WERI-Rb-1 (cell line): ENCODE measurements around the gene TLR2.
A peak's percentile ranks its signal among the peaks of the same experiment; 100 is the strongest.

Experiments
- DNase-seq: peaks from one replicate; pipeline ENCODE4 v3.0.0-alpha.2; 2020
- H3K27ac ChIP-seq: fragments of 250-450 bp; sonication (Bioruptor Pico); 2 replicates; pipeline ENCODE4 v1.5.1; 2020; ENCODE audit warnings: mild to moderate bottlenecking, moderate library complexity
- H3K27me3 ChIP-seq: fragments of 250-450 bp; sonication (Bioruptor Pico); 2 replicates; pipeline ENCODE4 v1.5.1; 2021; ENCODE audit warnings: mild to moderate bottlenecking, low read depth, moderate library complexity; ENCODE audit not compliant: insufficient read depth, severe bottlenecking
- H3K36me3 ChIP-seq: fragments of 250-450 bp; sonication (Bioruptor Pico); 2 replicates; pipeline ENCODE4 v1.5.1; 2020; ENCODE audit warnings: mild to moderate bottlenecking, moderate library complexity
- H3K4me3 ChIP-seq: 2 replicates; pipeline ENCODE4 v1.5.1; 2011; ENCODE audit warnings: low read depth, mild to moderate bottlenecking, control low read depth, low read length
- H3K9me3 ChIP-seq: fragments of 250-450 bp; sonication (Bioruptor Pico); 2 replicates; pipeline ENCODE4 v1.5.1; 2021; ENCODE audit warnings: mild to moderate bottlenecking, moderate library complexity; ENCODE audit not compliant: severe bottlenecking
- CTCF ChIP-seq: IDR thresholded peaks from 2 replicates; pipeline ENCODE4 v1.5.1; 2011; ENCODE audit warnings: low read depth, mild to moderate bottlenecking, control low read depth, inconsistent platforms, low read length

Gene TLR2, protein sequence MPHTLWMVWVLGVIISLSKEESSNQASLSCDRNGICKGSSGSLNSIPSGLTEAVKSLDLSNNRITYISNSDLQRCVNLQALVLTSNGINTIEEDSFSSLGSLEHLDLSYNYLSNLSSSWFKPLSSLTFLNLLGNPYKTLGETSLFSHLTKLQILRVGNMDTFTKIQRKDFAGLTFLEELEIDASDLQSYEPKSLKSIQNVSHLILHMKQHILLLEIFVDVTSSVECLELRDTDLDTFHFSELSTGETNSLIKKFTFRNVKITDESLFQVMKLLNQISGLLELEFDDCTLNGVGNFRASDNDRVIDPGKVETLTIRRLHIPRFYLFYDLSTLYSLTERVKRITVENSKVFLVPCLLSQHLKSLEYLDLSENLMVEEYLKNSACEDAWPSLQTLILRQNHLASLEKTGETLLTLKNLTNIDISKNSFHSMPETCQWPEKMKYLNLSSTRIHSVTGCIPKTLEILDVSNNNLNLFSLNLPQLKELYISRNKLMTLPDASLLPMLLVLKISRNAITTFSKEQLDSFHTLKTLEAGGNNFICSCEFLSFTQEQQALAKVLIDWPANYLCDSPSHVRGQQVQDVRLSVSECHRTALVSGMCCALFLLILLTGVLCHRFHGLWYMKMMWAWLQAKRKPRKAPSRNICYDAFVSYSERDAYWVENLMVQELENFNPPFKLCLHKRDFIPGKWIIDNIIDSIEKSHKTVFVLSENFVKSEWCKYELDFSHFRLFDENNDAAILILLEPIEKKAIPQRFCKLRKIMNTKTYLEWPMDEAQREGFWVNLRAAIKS

GRCh38 chr4:153684182-153684970 is at the start of gene TLR2:
Gene TLR2, plus strand, starts transcription at chr4:153684280. Its CDS starts 18,628 bp downstream, at chr4:153702908.
- H3K36me3 ChIP-seq = no peaks in the 10 kb centered on the region
- peaks cover 40% of the 10 kb centered on the region for H3K27me3 ChIP-seq
- H3K4me3 ChIP-seq = peak within 1 kb of the TSS; percentile 45
- peaks cover 29% of the 10 kb centered on the region for H3K9me3 ChIP-seq
- no peak for TF ChIP-seq CTCF
- peak; percentile 55 for DNase-seq
- H3K27ac ChIP-seq = no peak within 1 kb of the TSS

DNA sequence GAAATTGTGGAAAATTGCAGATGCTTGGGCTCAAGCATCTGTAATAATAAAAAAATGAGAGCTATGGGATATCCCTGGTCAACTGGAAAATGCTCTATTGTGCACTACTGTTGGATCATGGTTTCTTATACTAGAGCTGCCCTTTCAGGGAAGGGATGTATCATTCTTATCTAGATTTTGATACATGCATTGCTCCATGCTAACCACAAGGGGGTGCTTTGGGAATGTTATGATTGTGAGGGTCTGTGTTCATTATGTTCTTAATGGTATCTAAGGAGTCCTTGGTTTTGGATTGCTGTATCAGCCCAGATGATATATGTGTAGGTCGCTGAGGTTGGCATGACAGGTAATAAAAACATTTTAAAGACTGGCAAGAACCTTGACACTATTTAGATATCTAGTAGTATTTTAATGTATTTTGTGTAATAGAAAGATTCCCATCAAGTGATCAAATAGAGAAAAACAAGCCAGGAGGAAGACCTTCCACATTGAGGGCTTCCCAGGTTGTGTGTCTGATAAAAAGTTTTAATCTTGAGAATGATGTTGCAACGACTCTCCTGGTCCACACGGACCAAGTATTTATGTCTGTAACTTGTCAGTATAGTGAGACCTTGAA is 49.2 kb upstream of the TLR2 start:
- Histone ChIP-seq H3K4me3 (no peak overlapping the region), H3K9me3 (no peaks in the 10 kb centered on the region), H3K36me3 (no peaks in the 10 kb centered on the region), H3K27me3 (no peaks in the 10 kb centered on the region), H3K27ac (no peak overlapping the region)
- DNase-seq = no peak
- peak; percentile 68 for TF ChIP-seq CTCF

DNA sequence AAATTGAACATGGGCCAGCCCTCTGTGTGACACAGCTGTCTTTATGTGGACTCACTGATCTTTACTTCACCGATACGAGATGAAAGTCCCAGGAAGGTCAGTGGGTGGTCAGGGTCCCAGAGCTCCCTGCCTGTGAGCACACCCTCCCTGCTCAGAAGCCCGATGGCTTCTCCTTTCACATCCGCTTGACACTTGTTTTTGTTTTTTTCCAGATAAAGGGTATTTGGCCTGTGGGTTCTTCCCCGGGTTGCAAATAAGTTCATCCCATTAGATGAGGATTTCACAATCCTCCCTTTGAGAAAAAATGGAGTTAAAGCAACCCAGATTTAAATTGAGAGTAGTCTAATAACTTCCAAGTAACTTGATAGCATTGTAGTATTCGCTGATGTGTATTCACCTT is 48.2 kb upstream of the TLR2 start:
- H3K36me3 ChIP-seq = no peaks in the 10 kb centered on the region
- DNase-seq = no peak
- no peak overlapping the region for H3K4me3 ChIP-seq
- TF ChIP-seq CTCF = no peak
- H3K27me3 ChIP-seq = no peaks in the 10 kb centered on the region
- no peak overlapping the region for H3K27ac ChIP-seq
- no peaks in the 10 kb centered on the region for H3K9me3 ChIP-seq

DNA sequence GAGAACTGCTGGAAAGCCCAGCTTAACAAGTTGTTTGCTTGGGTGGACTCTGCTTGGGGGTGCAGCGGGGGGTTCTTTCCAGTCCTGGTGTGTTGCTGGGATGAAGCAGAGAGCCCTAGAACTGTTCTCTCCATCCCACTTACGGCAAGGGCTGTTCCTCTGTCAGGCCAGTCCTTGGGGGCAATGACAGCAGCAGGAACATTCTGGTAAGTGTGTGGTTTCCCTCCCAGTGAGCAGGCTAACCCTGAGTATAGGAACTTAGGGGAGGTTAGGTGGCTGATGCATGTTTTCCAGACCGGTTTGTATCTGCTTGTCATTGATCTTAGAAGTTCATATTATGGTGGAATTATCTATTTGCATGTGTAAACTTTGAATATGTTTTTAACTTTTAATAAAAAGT is 46.9 kb upstream of the TLR2 start:
- no peak for TF ChIP-seq CTCF
- no peaks in the 10 kb centered on the region for H3K36me3 ChIP-seq
- no peaks in the 10 kb centered on the region for H3K9me3 ChIP-seq
- no peak overlapping the region for H3K27ac ChIP-seq
- no peak overlapping the region for H3K4me3 ChIP-seq
- H3K27me3 ChIP-seq = no peaks in the 10 kb centered on the region
- no peak for DNase-seq

GRCh38 chr4:153638011-153638410 is 46.1 kb upstream of the TLR2 start:
- no peak overlapping the region for H3K27ac ChIP-seq
- H3K36me3 ChIP-seq = no peaks in the 10 kb centered on the region
- H3K4me3 ChIP-seq = no peak overlapping the region
- H3K9me3 ChIP-seq = no peaks in the 10 kb centered on the region
- TF ChIP-seq CTCF = no peak
- no peaks in the 10 kb centered on the region for H3K27me3 ChIP-seq
- no peak for DNase-seq
